IPS-18a (cell line): Measurements from ENCODE around the gene ROM1.
"Not testable (repeated sequence)": the region's sequence is repeated elsewhere in the genome, so short reads cannot be mapped to it uniquely, and the experiment has no call there.

Source experiments
- H3K27ac ChIP-seq: one replicate; pipeline ENCODE4 v1.5.1; 2013; ENCODE audit warnings: low read length
- H3K27me3 ChIP-seq: one replicate; pipeline ENCODE4 v1.6.1; 2013; ENCODE audit warnings: mild to moderate bottlenecking, low read length; ENCODE audit not compliant: control insufficient read depth, insufficient read depth
- H3K36me3 ChIP-seq: one replicate; pipeline ENCODE4 v1.6.1; 2013; ENCODE audit warnings: low read depth, low read length; ENCODE audit not compliant: control insufficient read depth
- H3K4me1 ChIP-seq: one replicate; pipeline ENCODE4 v1.6.1; 2013; ENCODE audit warnings: low read depth, low read length; ENCODE audit not compliant: control insufficient read depth
- H3K4me3 ChIP-seq: one replicate; pipeline ENCODE4 v1.5.1; 2013; ENCODE audit warnings: low read length
- H3K9ac ChIP-seq: one replicate; pipeline ENCODE4 v1.6.1; 2013; ENCODE audit warnings: mild to moderate bottlenecking, low read length, moderate library complexity
- H3K9me3 ChIP-seq: one replicate; pipeline ENCODE4 v1.6.1; 2013; ENCODE audit warnings: low read depth, low read length; ENCODE audit not compliant: control insufficient read depth

ROM1 gene

DNA sequence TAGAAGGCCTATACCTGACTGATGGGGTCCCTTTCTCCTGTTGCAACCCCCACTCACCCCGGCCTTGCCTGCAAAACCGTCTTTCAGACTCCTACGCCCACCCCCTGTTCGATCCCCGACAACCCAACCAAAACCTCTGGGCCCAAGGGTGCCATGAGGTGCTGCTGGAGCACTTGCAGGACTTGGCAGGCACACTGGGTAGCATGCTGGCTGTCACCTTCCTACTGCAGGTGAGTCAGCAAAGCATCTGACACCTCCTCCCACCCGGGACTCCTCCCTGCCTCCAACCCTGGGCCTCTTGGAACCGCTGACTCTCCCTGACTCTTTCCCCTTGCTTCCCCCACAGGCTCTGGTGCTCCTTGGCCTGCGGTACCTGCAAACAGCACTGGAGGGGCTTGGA is 1.2 kb downstream of the ROM1 start:
- H3K27ac ChIP-seq, result no peak overlapping the region
- peaks cover 3% of the 10 kb centered on the region for H3K36me3 ChIP-seq
- no peak overlapping the region for H3K4me3 ChIP-seq
- no peaks in the 10 kb centered on the region for H3K9me3 ChIP-seq
- no peaks in the 10 kb centered on the region for H3K4me1 ChIP-seq
- H3K9ac ChIP-seq, result no peak overlapping the region
- H3K27me3 ChIP-seq, result peaks cover 11% of the 10 kb centered on the region

DNA sequence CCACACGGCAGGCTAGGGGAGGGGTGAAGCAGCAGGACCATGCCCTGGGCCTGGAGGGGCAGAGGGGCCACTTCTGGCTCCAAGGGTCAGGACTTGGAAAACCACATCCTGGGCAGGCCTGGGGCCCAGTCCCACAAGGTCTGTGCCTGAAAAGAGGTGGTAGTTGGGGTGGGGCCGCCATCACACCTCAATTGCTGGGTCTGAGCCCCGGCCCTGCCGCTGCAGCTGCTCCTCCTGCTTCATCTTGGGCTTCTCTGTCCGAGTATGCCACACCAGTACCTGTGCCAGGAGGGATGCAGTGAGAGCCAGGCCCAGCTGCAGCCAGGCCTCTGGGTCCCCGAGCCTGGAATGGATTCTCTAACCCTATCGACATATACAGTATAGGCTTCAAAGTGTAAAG is 2.5 kb downstream of the ROM1 start:
- Histone ChIP-seq H3K36me3 (peaks cover 3% of the 10 kb centered on the region), H3K4me3 (no peak overlapping the region), H3K9ac (no peak overlapping the region), H3K27ac (no peak overlapping the region), H3K4me1 (peaks cover under 1% of the 10 kb centered on the region), H3K9me3 (no peaks in the 10 kb centered on the region), H3K27me3 (peaks cover 11% of the 10 kb centered on the region)

DNA sequence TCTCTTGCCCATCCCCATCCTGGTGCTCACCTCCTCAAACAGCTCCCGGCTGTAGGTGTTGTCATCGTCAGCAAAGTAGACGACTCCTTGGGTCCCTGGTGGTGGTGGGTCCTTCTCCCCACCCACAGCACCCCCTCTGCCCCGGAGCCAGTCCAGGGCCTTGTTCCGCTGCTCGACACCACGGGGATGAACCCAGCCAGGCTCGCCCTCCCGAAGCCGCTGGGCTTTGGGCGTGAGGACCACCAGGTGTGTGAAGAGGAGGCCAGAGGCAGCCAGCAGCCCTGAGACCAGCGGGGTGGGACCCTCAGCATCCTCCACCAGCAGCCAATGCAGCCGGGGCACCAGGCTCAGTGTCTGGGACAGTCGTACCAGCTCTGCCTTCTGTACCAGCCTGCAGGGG is 3.9 kb downstream of the ROM1 start:
- H3K4me1 ChIP-seq, H3K9me3 ChIP-seq, H3K36me3 ChIP-seq, H3K9ac ChIP-seq, H3K27me3 ChIP-seq, H3K27ac ChIP-seq, H3K4me3 ChIP-seq: not testable (repeated sequence)

DNA sequence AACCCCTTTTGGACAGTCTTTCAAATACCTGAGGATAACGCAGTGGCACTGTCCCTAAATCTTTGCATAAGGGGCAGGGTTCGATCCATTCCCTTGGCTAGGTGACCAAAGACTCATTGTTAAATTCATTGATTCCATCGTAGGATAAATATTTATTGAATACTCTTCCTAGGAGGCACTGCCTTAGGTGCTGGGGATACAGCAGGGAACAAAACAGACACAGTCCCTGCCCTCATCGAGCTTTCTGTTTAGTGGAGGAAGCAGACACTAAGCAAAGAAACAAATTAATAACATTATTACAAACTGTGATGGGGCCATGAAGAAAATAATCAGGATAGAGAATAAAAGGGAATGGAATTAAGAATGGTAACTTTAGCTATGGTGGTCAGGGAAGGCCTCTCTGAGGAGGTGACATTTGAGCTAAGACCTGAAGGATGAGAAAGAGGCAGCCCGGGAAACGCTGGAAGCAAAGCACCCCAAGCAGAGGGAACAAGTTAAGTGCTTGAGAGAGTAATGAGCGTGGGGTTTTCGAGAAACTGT is 8.0 kb downstream of the ROM1 start:
- Histone ChIP-seq H3K4me1 (peaks cover 6% of the 10 kb centered on the region), H3K36me3 (peaks cover 14% of the 10 kb centered on the region), H3K27ac (peak overlapping the region; percentile 41)

DNA sequence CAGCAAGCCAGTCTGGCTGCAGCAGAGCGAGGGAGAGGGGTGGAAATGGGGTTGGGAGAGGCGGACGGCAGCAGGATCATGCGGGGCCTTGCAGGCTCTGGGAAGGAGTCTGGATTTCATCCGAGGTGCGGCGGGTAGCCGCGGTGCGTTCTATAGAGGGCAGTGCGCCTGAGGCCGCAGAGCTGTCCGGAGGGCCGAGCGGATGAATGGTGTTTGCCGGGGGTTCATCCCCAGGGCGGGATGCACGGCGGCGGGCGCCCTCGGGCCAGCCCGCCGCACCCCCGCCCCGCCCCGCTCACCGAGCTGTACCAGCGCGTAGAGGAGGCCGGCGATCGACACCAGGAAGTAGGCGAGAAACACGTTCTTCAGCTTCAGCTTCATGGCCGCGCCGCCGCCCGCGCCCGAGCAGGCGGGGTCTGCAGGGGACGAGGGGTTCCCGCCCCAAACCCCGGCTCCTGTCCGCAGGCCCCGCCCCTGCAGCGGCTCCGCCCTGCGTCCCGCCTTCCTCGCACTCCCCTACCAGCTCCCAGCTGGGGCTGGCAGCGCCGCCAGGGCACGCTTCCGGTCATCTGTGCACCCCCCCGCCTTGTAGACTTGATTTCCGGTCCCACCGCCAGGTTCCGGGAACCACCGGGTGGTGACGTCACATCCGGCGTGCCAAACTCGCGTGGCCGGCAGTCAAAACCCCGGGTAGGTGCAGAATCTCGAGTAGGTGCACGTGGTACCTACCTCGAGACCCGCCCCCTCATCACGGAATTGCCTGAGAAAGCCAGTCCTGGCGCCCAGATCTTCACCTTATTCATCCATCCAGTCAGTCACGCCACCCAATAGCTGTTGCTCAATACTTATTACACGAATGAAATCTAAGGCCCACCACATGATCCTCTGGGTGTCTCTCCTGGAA is 8.8 kb downstream of the ROM1 start, which contains the start of gene B3GAT3:
Gene B3GAT3, minus strand, starts transcription at position 420 of the 904 bp plus-strand sequence. Its CDS starts 39 bp downstream, at position 381.
- peak within 1 kb of the TSS; percentile 83 for H3K4me3 ChIP-seq
- H3K9ac ChIP-seq, result peak within 1 kb of the TSS; percentile 74
- no peaks in the 10 kb centered on the region for H3K27me3 ChIP-seq
- H3K36me3 ChIP-seq, result peaks cover 21% of the 10 kb centered on the region
- H3K4me1 ChIP-seq, result peaks cover 6% of the 10 kb centered on the region
- H3K9me3 ChIP-seq, result no peaks in the 10 kb centered on the region
- H3K27ac ChIP-seq, result peak within 1 kb of the TSS; percentile 43

More for the DNA sequence above, 8.0 kb downstream of the ROM1 start:
- H3K4me3 ChIP-seq, result peak overlapping the region; percentile 83
- H3K27me3 ChIP-seq, result no peaks in the 10 kb centered on the region
- H3K9me3 ChIP-seq, result no peaks in the 10 kb centered on the region
- peak overlapping the region; percentile 74 for H3K9ac ChIP-seq

DNA sequence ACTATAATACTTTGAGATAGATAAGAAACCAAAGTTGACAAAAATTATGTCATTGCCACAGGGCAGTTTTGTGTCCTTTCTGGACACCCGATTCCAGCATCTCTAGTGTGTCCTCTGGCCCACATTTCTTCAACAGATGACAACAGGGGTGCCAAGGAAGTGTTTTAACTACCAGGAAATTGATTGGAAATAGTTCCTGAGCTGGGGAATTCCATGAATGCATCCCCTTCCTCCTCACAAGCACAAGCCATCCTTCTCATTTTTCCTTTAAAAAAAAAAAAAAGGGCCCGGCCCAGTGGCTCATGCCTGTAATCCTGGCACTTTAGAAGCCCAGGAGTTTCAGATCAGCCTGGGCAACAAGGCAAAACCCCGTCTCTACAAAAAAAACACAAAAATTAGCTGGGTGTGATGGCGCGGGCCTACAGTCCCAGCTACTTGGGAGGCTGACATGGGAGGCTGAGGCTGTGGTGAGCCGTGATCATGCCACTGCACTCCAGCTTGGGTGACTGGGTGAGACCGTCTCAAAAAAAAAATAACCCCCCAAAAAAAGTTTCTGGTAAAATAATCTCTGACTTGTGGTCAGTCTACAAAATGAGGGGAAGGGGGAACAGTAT is 9.5 kb downstream of the ROM1 start:
- Histone ChIP-seq H3K4me1 (peaks cover 6% of the 10 kb centered on the region), H3K4me3 (peak overlapping the region; percentile 37), H3K27ac (peak overlapping the region; percentile 43), H3K27me3 (no peaks in the 10 kb centered on the region), H3K9ac (peak overlapping the region; percentile 24), H3K9me3 (no peaks in the 10 kb centered on the region), H3K36me3 (peaks cover 27% of the 10 kb centered on the region)

DNA sequence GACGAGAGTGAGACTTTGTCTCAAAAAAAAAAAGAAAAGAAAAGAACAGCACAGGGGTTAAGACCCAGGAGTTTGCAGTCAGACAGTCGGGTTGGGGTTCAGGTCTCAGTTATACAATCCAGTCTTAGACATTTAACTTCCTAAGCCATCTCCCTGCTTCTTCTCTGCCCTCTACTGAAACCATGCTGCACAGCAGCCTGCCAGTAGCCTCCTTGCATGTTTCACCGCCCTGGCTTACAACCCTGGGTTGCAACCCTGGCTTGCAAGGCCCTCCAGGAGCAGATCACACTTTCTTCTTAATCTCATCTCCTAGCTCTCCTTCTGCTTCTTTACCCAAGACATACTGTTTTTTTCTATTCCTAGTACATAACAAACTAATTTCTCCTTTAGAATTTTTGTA is 14.7 kb downstream of the ROM1 start:
- Histone ChIP-seq H3K9me3 (no peaks in the 10 kb centered on the region), H3K27me3 (no peaks in the 10 kb centered on the region), H3K27ac (no peak overlapping the region), H3K9ac (no peak overlapping the region), H3K36me3 (peaks cover 74% of the 10 kb centered on the region), H3K4me3 (no peak overlapping the region), H3K4me1 (no peaks in the 10 kb centered on the region)

DNA sequence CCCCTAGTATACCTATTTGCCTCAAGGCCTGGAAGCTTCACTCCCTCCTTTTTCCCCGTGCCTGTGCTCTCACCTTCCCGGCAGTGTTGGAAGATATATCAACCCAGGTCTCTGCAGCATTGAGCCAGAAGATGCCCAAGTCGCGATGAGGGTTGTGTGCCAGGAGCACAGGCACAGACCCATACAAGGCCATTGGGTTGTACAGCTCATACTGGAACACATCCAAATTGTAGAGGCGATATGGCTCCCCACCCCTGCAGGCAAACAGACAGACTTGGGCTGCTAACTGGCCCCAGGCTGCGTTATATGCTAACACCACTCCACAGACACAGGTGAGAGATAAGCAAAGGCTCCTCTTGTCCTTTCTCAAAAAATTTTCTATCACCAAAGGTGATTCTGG is 19.4 kb downstream of the ROM1 start:
- H3K36me3 ChIP-seq, result peaks cover 86% of the 10 kb centered on the region
- H3K4me3 ChIP-seq, result no peak overlapping the region
- no peak overlapping the region for H3K27ac ChIP-seq
- no peaks in the 10 kb centered on the region for H3K9me3 ChIP-seq
- no peak overlapping the region for H3K9ac ChIP-seq
- no peaks in the 10 kb centered on the region for H3K4me1 ChIP-seq
- H3K27me3 ChIP-seq, result no peaks in the 10 kb centered on the region

DNA sequence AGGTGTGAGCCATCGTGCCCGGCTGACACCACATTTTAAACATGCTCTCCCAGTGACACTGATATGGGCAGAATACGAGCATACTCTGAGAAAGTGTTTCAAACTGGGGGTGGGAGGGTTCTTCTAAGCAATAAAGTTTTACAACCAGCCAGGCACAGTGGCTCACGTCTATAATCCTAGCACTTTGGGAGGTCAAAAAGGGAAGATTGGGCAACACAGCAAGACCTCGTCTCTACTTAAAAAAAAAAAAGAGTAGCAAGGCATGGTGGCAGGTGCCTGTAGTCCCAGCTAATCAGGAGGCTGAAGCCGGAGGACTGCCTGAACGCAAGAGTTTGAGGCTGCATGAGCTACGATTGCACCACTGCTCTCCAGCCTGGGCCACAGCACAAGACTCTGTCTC is 31.2 kb downstream of the ROM1 start:
- Histone ChIP-seq H3K9me3 (no peaks in the 10 kb centered on the region), H3K4me3 (no peak overlapping the region), H3K27me3 (no peaks in the 10 kb centered on the region), H3K4me1 (no peaks in the 10 kb centered on the region), H3K27ac (no peak overlapping the region), H3K9ac (no peak overlapping the region), H3K36me3 (peaks cover 28% of the 10 kb centered on the region)

DNA sequence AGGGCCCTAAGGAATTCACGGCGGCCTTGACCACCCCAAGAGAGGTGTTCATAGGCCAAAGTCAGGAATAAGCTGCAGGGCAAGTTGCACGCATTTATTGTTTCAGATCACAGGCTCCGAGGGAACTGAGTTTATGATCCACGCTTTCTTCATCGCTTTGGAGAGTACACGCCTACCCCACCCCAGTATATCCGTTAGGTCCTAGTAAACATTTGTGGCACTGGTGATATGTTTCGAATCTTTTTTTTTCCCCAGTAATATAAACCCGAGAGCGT is 32.6 kb downstream of the ROM1 start:
- Histone ChIP-seq H3K9ac (peak overlapping the region; percentile 98), H3K27me3 (no peaks in the 10 kb centered on the region), H3K4me1 (no peaks in the 10 kb centered on the region), H3K4me3 (peak overlapping the region; percentile 99), H3K9me3 (no peaks in the 10 kb centered on the region), H3K36me3 (peaks cover 30% of the 10 kb centered on the region), H3K27ac (peak overlapping the region; percentile 96)

DNA sequence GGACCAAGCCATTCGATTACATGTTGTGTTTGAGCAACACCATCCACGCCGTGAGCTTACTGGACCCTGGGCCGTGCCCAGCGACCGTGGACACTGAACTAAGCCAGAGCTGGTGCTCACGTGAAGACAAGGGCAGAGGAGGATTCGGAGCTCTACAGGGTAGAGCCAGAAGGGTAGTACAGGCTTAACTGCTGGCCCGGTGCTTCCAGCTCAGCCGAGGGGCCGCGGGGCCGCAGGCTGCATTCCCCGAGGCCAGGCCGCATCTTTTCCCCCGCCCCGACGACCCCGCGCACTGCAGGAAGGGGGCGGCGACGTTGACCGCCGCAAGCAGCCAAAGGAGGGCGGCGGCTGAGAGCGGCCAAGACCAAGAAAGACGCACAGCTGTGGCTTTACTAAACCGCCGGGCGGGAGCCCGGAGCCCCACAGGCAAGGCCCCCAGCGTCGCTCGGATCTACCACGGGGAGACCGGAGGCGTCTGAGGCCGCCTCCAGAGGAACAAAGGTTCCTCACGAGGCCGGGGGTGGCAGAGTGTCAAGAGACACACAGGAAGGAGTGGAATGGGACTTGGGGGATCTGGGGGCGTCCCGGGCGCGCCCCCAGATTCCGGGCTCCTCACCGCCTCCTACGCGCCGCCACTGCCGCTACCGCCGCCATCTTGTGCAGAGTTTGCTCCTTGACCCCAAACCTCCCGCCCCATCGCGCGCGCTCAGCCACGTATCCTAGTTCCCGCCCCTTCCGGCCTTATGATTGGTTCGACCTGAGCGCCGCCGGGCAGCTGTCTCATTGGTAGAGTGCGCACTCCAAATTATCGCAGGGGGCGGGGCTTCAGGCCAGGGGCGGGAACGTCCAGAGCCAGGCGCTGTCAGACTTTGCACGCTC is 33.1 kb downstream of the ROM1 start, which contains the start of gene GANAB:
Gene GANAB, minus strand, starts transcription at position 668 of the 879 bp plus-strand sequence. Its CDS starts 14 bp downstream, at position 654.
- H3K4me3 ChIP-seq, result peak within 1 kb of the TSS; percentile 99
- no peaks in the 10 kb centered on the region for H3K27me3 ChIP-seq
- H3K36me3 ChIP-seq, result peaks cover 30% of the 10 kb centered on the region
- no peaks in the 10 kb centered on the region for H3K9me3 ChIP-seq
- peak within 1 kb of the TSS; percentile 98 for H3K9ac ChIP-seq
- peak within 1 kb of the TSS; percentile 96 for H3K27ac ChIP-seq
- no peaks in the 10 kb centered on the region for H3K4me1 ChIP-seq
